AG09319 (cell line): ENCODE results near the gene SLC3A2.

Source experiments
- DNase-seq: peaks from one replicate; pipeline ENCODE4 v3.0.0-alpha.2; 2010; ENCODE audit warnings: low read depth; ENCODE audit errors: extremely low read depth
- CTCF ChIP-seq: IDR thresholded peaks from 2 replicates; pipeline ENCODE4 v1.5.1; 2011; ENCODE audit warnings: low read depth, mild to moderate bottlenecking, inconsistent platforms, low read length, moderate library complexity

The SLC3A2 gene

GRCh38 chr11:62863687-62864335 is 16.9 kb upstream of the SLC3A2 start:
- DNase-seq: no peak
- no peak for TF ChIP-seq CTCF

GRCh38 chr11:62865635-62866034 is 15.1 kb upstream of the SLC3A2 start:
- TF ChIP-seq CTCF: no peak
- DNase-seq: no peak

GRCh38 chr11:62874851-62875250 is 5.8 kb upstream of the SLC3A2 start:
- TF ChIP-seq CTCF: no peak
- DNase-seq: no peak

- TF ChIP-seq CTCF: no peak
- DNase-seq: no peak
Measured at GRCh38 chr11:62875698-62876478, 4.8 kb upstream of the SLC3A2 start.

GRCh38 chr11:62876712-62877111 is 4.0 kb upstream of the SLC3A2 start:
- TF ChIP-seq CTCF: no peak
- DNase-seq: no peak

- DNase-seq: no peak
- no peak for TF ChIP-seq CTCF
Measured at GRCh38 chr11:62879235-62879978, 1.3 kb upstream of the SLC3A2 start.
